Tongue (tissue), 2 donors: ENCODE data around the gene VIT. TPM values are rescaled to one million over a fixed set of nuclear protein-coding genes. Genes with fewer than 3 reads are reported as not detected.

Source experiments
- DNase-seq: peaks from one replicate; pipeline ENCODE4 v3.0.0-alpha.2; 2015
- total RNA-seq: library from RNA; depleted of rRNA; stranded (reverse); fragments of >200 nt; gene quantifications from one replicate; pipeline ENCODE4 v1.2.3, GENCODE V29; 2014

The VIT gene
- total RNA-seq, 1 donor from 2014 or later = 23.1 TPM

DNA sequence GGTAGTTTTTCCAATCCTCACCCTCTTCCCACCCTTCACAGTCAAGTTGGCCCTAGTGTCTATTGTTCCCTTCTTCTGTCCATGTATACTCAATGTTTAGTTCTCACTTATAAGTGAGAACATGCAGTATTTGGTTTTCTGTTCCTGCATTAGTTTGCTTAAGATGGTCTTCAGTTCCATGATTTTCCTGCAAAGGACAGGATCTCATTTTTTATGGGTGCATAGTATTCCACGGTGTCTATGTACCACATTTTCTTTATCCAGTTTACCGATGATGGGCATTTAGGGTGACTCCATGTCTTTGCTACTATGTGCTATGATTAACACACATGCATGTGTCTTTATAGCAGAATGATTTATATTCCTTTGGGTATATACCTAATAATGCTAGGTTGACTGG is 165.4 kb downstream of the VIT start:
- DNase-seq = no peak

Other genes starting within 250 kb of the VIT start
- 96.6 TPM for gene FEZ2, start 98.5 kb upstream of the VIT start, total RNA-seq